ENCODE data around the gene MYH14. TPM values are rescaled to one million over a fixed set of nuclear protein-coding genes. Genes with fewer than 3 reads are reported as not detected.
"Not testable (repeated sequence)": the region's sequence is repeated elsewhere in the genome, so short reads cannot be mapped to it uniquely, and the experiment has no call there.

The MYH14 gene
- total RNA-seq, 1 experiment from 2014 or later, result not detected

- CTCF ChIA-PET, result no interaction called here
- no peak for TF ChIP-seq CTCF (IDR thresholded peaks at IDR 0.05; ENCODE audit: unreplicated experiment)
- Mint-ChIP-seq H3K36me3 (ENCODE audit: insufficient read depth, unreplicated experiment) (no peaks in the 10 kb centered on the region), H3K4me3 (ENCODE audit: unreplicated experiment) (no peak overlapping the region), H3K27ac (ENCODE audit: low read depth, unreplicated experiment) (no peak overlapping the region), H3K27me3 (ENCODE audit: insufficient read depth, unreplicated experiment) (no peaks in the 10 kb centered on the region), H3K9me3 (ENCODE audit: unreplicated experiment) (peaks cover 13% of the 10 kb centered on the region), H3K4me1 (ENCODE audit: insufficient read depth, unreplicated experiment) (no peaks in the 10 kb centered on the region)
- POLR2A ChIA-PET, result no interaction called here
- no TSS peak for BruUV-seq (replicated peaks)
- DNase-seq (ENCODE audit: unreplicated experiment), result no peak
- intact Hi-C loops (cut with micrococcal nuclease), result no loop called here
Observed at GRCh38 chr19:50233308-50233910, 30.0 kb downstream of the MYH14 start.

GRCh38 chr19:50237493-50237892 is 34.1 kb downstream of the MYH14 start:
- H3K36me3 Mint-ChIP-seq (ENCODE audit: insufficient read depth, unreplicated experiment); DNase-seq (ENCODE audit: unreplicated experiment); H3K27ac Mint-ChIP-seq (ENCODE audit: low read depth, unreplicated experiment); H3K4me1 Mint-ChIP-seq (ENCODE audit: insufficient read depth, unreplicated experiment); BruUV-seq (replicated peaks); intact Hi-C loops (cut with micrococcal nuclease); H3K27me3 Mint-ChIP-seq (ENCODE audit: insufficient read depth, unreplicated experiment); H3K4me3 Mint-ChIP-seq (ENCODE audit: unreplicated experiment): not testable (repeated sequence)
- POLR2A ChIA-PET, result interaction anchor here (0.6 kb wide), 1 partner anchor 246 kb away, joined by 3 read pairs; no protein-coding TSS in a partner anchor
- CTCF ChIA-PET, result interaction anchor here (0.5 kb wide), 1 partner anchor 9 kb away, joined by 3 read pairs; no protein-coding TSS in a partner anchor
- peaks cover 19% of the 10 kb centered on the region for H3K9me3 Mint-ChIP-seq (ENCODE audit: unreplicated experiment)

- H3K4me1 Mint-ChIP-seq (ENCODE audit: insufficient read depth, unreplicated experiment), result no peaks in the 10 kb centered on the region
Observed at GRCh38 chr19:50238043-50238442, 34.6 kb downstream of the MYH14 start.

GRCh38 chr19:50239921-50240590 is 36.6 kb downstream of the MYH14 start:
- intact Hi-C loops (cut with micrococcal nuclease), result no loop called here
- H3K27me3 Mint-ChIP-seq (ENCODE audit: insufficient read depth, unreplicated experiment), result no peaks in the 10 kb centered on the region
- DNase-seq (ENCODE audit: unreplicated experiment), result no peak
- H3K4me3 Mint-ChIP-seq (ENCODE audit: unreplicated experiment), result no peak overlapping the region
- H3K4me1 Mint-ChIP-seq (ENCODE audit: insufficient read depth, unreplicated experiment), result no peaks in the 10 kb centered on the region
- H3K27ac Mint-ChIP-seq (ENCODE audit: low read depth, unreplicated experiment), result no peak overlapping the region
- H3K36me3 Mint-ChIP-seq (ENCODE audit: insufficient read depth, unreplicated experiment), result peaks cover 6% of the 10 kb centered on the region
- CTCF ChIA-PET, result interaction anchor here (0.7 kb wide), 1 partner anchor 55 kb away, joined by 5 read pairs; no protein-coding TSS in a partner anchor
- no peak for TF ChIP-seq CTCF (IDR thresholded peaks at IDR 0.05; ENCODE audit: unreplicated experiment)
- POLR2A ChIA-PET, result no interaction called here
- peaks cover 19% of the 10 kb centered on the region for H3K9me3 Mint-ChIP-seq (ENCODE audit: unreplicated experiment)
- BruUV-seq (replicated peaks), result no TSS peak

More at GRCh38 chr19:50238043-50238442, 34.6 kb downstream of the MYH14 start:
- H3K4me3 Mint-ChIP-seq (ENCODE audit: unreplicated experiment), result no peak overlapping the region
- BruUV-seq (replicated peaks), result no TSS peak
- H3K27ac Mint-ChIP-seq (ENCODE audit: low read depth, unreplicated experiment), result no peak overlapping the region
- DNase-seq (ENCODE audit: unreplicated experiment), result no peak
- CTCF ChIA-PET, result interaction anchor here (0.5 kb wide), 1 partner anchor 8 kb away, joined by 3 read pairs; no protein-coding TSS in a partner anchor
- H3K9me3 Mint-ChIP-seq (ENCODE audit: unreplicated experiment), result peaks cover 19% of the 10 kb centered on the region
- H3K36me3 Mint-ChIP-seq (ENCODE audit: insufficient read depth, unreplicated experiment), result peaks cover 6% of the 10 kb centered on the region
- no peak for TF ChIP-seq CTCF (IDR thresholded peaks at IDR 0.05; ENCODE audit: unreplicated experiment)
- no peaks in the 10 kb centered on the region for H3K27me3 Mint-ChIP-seq (ENCODE audit: insufficient read depth, unreplicated experiment)
- POLR2A ChIA-PET, result interaction anchor here (0.6 kb wide), 1 partner anchor 247 kb away, joined by 3 read pairs; no protein-coding TSS in a partner anchor
- intact Hi-C loops (cut with micrococcal nuclease), result no loop called here
